Gastroesophageal sphincter (tissue), 4 donors: ENCODE results near the gene VPS13D. TPM values are rescaled to one million over a fixed set of nuclear protein-coding genes. Genes with fewer than 3 reads are reported as not detected.

Experiments
- ATAC-seq: fragments of 150-250 bp; one replicate; pipeline ENCODE4 v1.9.1; 2016; ENCODE audit warnings: mild to moderate bottlenecking, moderate library complexity
- H3K27ac ChIP-seq, 4 donors: fragments of 200-600 bp; sonication (generic) in 3 of 4; 1 replicate in 3 of 4; 2 replicates in 1 of 4; pipeline ENCODE4 v1.5.1; 2016 to 2019
- H3K27me3 ChIP-seq: fragments of 200-600 bp; sonication (generic); one replicate; pipeline ENCODE4 v1.5.1; 2019
- H3K36me3 ChIP-seq, 2 donors: fragments of 200-600 bp; sonication (generic); one replicate each; pipeline ENCODE4 v1.5.1; 2019; ENCODE audit warnings: control low read depth in 1 of 2
- H3K4me1 ChIP-seq, 3 donors: fragments of 200-600 bp; sonication (generic); 1 replicate in 2 of 3; 2 replicates in 1 of 3; pipeline ENCODE4 v1.5.1; 2016 to 2019; ENCODE audit warnings: control low read depth in 2 of 3
- H3K4me3 ChIP-seq, 2 donors: fragments of 200-600 bp; sonication (generic); one replicate each; pipeline ENCODE4 v1.5.1; 2019; ENCODE audit warnings: mild to moderate bottlenecking in 1 of 2, moderate library complexity in 1 of 2
- H3K9me3 ChIP-seq, 3 donors: fragments of 200-600 bp; sonication (generic); one replicate each; pipeline ENCODE4 v1.5.1; 2017 to 2019; ENCODE audit warnings: control low read depth in 2 of 3
- CTCF ChIP-seq, 4 experiments: fragments of 200-600 bp in 2 of 4; fragments of 450-650 bp in 2 of 4; sonication (generic) in 1 of 4; IDR thresholded peaks; one replicate each; pipeline ENCODE4 v1.5.1; 2017 to 2019; ENCODE audit warnings: antibody characterized with exemption in 4 of 4, mild to moderate bottlenecking in 2 of 4, moderate library complexity in 2 of 4
- EP300 ChIP-seq: sonication (generic); formaldehyde crosslinking; IDR thresholded peaks from one replicate; pipeline ENCODE4 v1.6.1; 2017; ENCODE audit warnings: antibody characterized with exemption, mild to moderate bottlenecking
- POLR2A ChIP-seq, 2 donors: fragments of 450-650 bp; IDR thresholded peaks; one replicate each; pipeline ENCODE4 v1.6.1; 2017; ENCODE audit warnings: antibody characterized with exemption in 2 of 2, mild to moderate bottlenecking in 2 of 2, moderate library complexity in 1 of 2
- POLR2AphosphoS5 ChIP-seq: sonication (generic); formaldehyde crosslinking; IDR thresholded peaks from one replicate; pipeline ENCODE4 v1.6.1; 2017; ENCODE audit warnings: antibody characterized with exemption
- WGBS, 2 donors: methylation state at CpG; one replicate each; pipeline ENCODE4 v1.1.5; 2018; ENCODE audit warnings: low coverage in 1 of 2; 5-methylcytosine and 5-hydroxymethylcytosine counted together
- total RNA-seq, 4 donors: library from RNA; depleted of rRNA; stranded (reverse); fragments of >200 nt; gene quantifications; one replicate each; pipeline ENCODE4 v1.1.0, GENCODE V29; 2016

VPS13D gene
- total RNA-seq, 4 donors from 2014 or later: 62.3 to 95.5 (median 81.5) TPM

- no peak for TF ChIP-seq EP300
- TF ChIP-seq POLR2AphosphoS5: no peak
- 81 to 87% methylated on average over 6 to 20 of the region's 20 CpGs for WGBS, 2 donors
- H3K9me3 ChIP-seq: no peaks in the 10 kb centered on the region
- H3K27ac ChIP-seq: no peak overlapping the region
- H3K4me3 ChIP-seq: no peak overlapping the region
- H3K36me3 ChIP-seq: peaks cover 0 to 45% of the 10 kb centered on the region in 2 donors
- ATAC-seq: no peak
- peaks cover 0 to 4% (median under 1%) of the 10 kb centered on the region in 3 donors for H3K4me1 ChIP-seq
- H3K27me3 ChIP-seq: peaks cover 9% of the 10 kb centered on the region
These were observed 26.4 kb upstream of the VPS13D start for GRCh38 chr1:12203216-12204007.

GRCh38 chr1:12204140-12204539 lies 25.7 kb upstream of the VPS13D start:
- H3K27me3 ChIP-seq: peaks cover 6% of the 10 kb centered on the region
- TF ChIP-seq EP300 (no peak), CTCF (IDR thresholded peaks at IDR 0.05) (no peak), POLR2A (IDR thresholded peaks at IDR 0.05) (no peak), POLR2AphosphoS5 (no peak)
- WGBS, 2 donors: no CpG with 5 or more reads among the region's 7 CpGs
- no peak for ATAC-seq
- no peak overlapping the region for H3K27ac ChIP-seq
- peaks cover 0 to 45% of the 10 kb centered on the region in 2 donors for H3K36me3 ChIP-seq
- H3K4me3 ChIP-seq: no peak overlapping the region
- peaks cover 0 to 11% (median 6%) of the 10 kb centered on the region in 3 donors for H3K4me1 ChIP-seq
- no peaks in the 10 kb centered on the region for H3K9me3 ChIP-seq

GRCh38 chr1:12204754-12205658 lies 24.8 kb upstream of the VPS13D start:
- 76 to 79% methylated on average over 2 to 4 of the region's 7 CpGs for WGBS, 2 donors
- peaks cover 0 to 43% of the 10 kb centered on the region in 2 donors for H3K36me3 ChIP-seq

GRCh38 chr1:12206238-12206637 lies 23.6 kb upstream of the VPS13D start:
- no peak for ATAC-seq
- Histone ChIP-seq H3K36me3 (peaks cover 0 to 39% of the 10 kb centered on the region in 2 donors), H3K4me3 (no peak overlapping the region), H3K4me1 (peaks cover 0 to 15% (median 6%) of the 10 kb centered on the region in 3 donors), H3K27me3 (no peaks in the 10 kb centered on the region), H3K9me3 (no peaks in the 10 kb centered on the region), H3K27ac (no peak overlapping the region)
- 78 to 79% methylated on average over 4 of the region's 5 CpGs for WGBS, 2 donors
- TF ChIP-seq POLR2A (IDR thresholded peaks at IDR 0.05): no peak
- TF ChIP-seq CTCF (IDR thresholded peaks at IDR 0.05): no peak
- no peak for TF ChIP-seq POLR2AphosphoS5
- no peak for TF ChIP-seq EP300

More at GRCh38 chr1:12204754-12205658, 24.8 kb upstream of the VPS13D start:
- H3K4me1 ChIP-seq: peaks cover 0 to 15% (median 6%) of the 10 kb centered on the region in 3 donors
- H3K9me3 ChIP-seq: no peaks in the 10 kb centered on the region
- no peak overlapping the region for H3K27ac ChIP-seq
- H3K27me3 ChIP-seq: no peaks in the 10 kb centered on the region
- no peak for TF ChIP-seq POLR2A (IDR thresholded peaks at IDR 0.05)
- TF ChIP-seq EP300: no peak
- TF ChIP-seq CTCF (IDR thresholded peaks at IDR 0.05): no peak
- no peak for TF ChIP-seq POLR2AphosphoS5
- ATAC-seq: no peak
- H3K4me3 ChIP-seq: no peak overlapping the region

GRCh38 chr1:12206792-12207424 lies 22.9 kb upstream of the VPS13D start:
- TF ChIP-seq POLR2AphosphoS5 (no peak), POLR2A (IDR thresholded peaks at IDR 0.05) (no peak), EP300 (no peak), CTCF (IDR thresholded peaks at IDR 0.05) (no peak)
- H3K27me3 ChIP-seq: peaks cover 2% of the 10 kb centered on the region
- no CpG with 5 or more reads among the region's 17 CpGs for WGBS, 2 donors
- peaks cover 0 to 15% (median 6%) of the 10 kb centered on the region in 3 donors for H3K4me1 ChIP-seq
- H3K27ac ChIP-seq: no peak overlapping the region
- H3K9me3 ChIP-seq: no peaks in the 10 kb centered on the region
- no peak overlapping the region for H3K4me3 ChIP-seq
- no peak for ATAC-seq
- H3K36me3 ChIP-seq: peaks cover 0 to 32% of the 10 kb centered on the region in 2 donors
